PC-9 (cell line): Measurements from ENCODE around the gene SLC25A29. TPM values are rescaled to one million over a fixed set of nuclear protein-coding genes. Genes with fewer than 3 reads are reported as not detected.

Experiments used
- BruUV-seq: library from RNA; stranded (reverse); fragments of 400-500 nt; replicated peaks from 2 replicates; lab custom pipeline; 2021; lab: Mats Ljungman, UMichigan
- CTCF ChIA-PET: fragments of 300-600 bp; sonication (Branson Sonifier 250); formaldehyde crosslinking; loops from one replicate; lab custom pipeline; 2022; ENCODE audit warnings: antibody characterized with exemption; lab: Charles Lee
- POLR2A ChIA-PET: fragments of 300-600 bp; sonication (Branson Sonifier 250); formaldehyde crosslinking; loops from one replicate; lab custom pipeline; 2022; ENCODE audit warnings: antibody characterized with exemption; ENCODE audit not compliant: unreplicated experiment; lab: Charles Lee
- DNase-seq, 2 experiments: peaks; one replicate each; pipeline versions ENCODE4 v3.0.0 to v3.0.0-alpha.2; 2015 to 2022; ENCODE audit warnings: mixed read lengths in 1 of 2
- H2AFZ ChIP-seq: fragments of 200-600 bp; sonication (generic); 2 replicates; pipeline ENCODE4 v1.8.1; 2017; ENCODE audit warnings: antibody characterized with exemption
- H3F3A ChIP-seq: fragments of 200-600 bp; sonication (generic); 2 replicates; pipeline ENCODE4 v1.8.1; 2017; ENCODE audit warnings: antibody characterized with exemption, mild to moderate bottlenecking, low read depth; ENCODE audit not compliant: insufficient read depth
- H3K27ac ChIP-seq: fragments of 200-600 bp; sonication (generic); 2 replicates; pipeline ENCODE4 v1.6.1; 2016; ENCODE audit warnings: mixed run types
- H3K27me3 ChIP-seq: fragments of 200-600 bp; sonication (generic); 2 replicates; pipeline ENCODE4 v1.6.1; 2016; ENCODE audit warnings: low read depth, mixed run types; ENCODE audit not compliant: insufficient read depth
- H3K36me3 ChIP-seq: fragments of 200-600 bp; sonication (generic); 2 replicates; pipeline ENCODE4 v1.6.1; 2016; ENCODE audit warnings: low read depth, mixed run types
- H3K4me1 ChIP-seq: fragments of 200-600 bp; sonication (generic); replicated peaks from 2 replicates; pipeline ENCODE4 v1.6.1; 2016; ENCODE audit warnings: mixed run types; ENCODE audit not compliant: insufficient read depth
- H3K4me2 ChIP-seq: fragments of 200-600 bp; sonication (generic); 2 replicates; pipeline ENCODE4 v1.6.1; 2017; ENCODE audit warnings: mixed run types
- H3K4me3 ChIP-seq: fragments of 200-600 bp; sonication (generic); 2 replicates; pipeline ENCODE4 v1.6.1; 2016; ENCODE audit warnings: mixed run types
- H3K79me2 ChIP-seq: fragments of 200-600 bp; sonication (generic); 2 replicates; pipeline ENCODE4 v1.6.1; 2017; ENCODE audit warnings: low read depth, mixed run types
- H3K9me2 ChIP-seq: fragments of 200-600 bp; sonication (generic); 2 replicates; pipeline ENCODE4 v1.8.1; 2017; ENCODE audit warnings: mild to moderate bottlenecking; ENCODE audit not compliant: insufficient read depth
- H3K9me3 ChIP-seq: fragments of 200-600 bp; sonication (generic); 2 replicates; pipeline ENCODE4 v1.8.1; 2016; ENCODE audit warnings: low read depth; ENCODE audit not compliant: insufficient read depth
- H4K20me1 ChIP-seq: fragments of 200-600 bp; sonication (generic); 2 replicates; pipeline ENCODE4 v1.8.1; 2017; ENCODE audit not compliant: insufficient read depth
- EZH2 ChIP-seq: fragments of 200-600 bp; sonication (generic); IDR thresholded peaks from 2 replicates; pipeline ENCODE4 v1.8.0; 2017; ENCODE audit warnings: antibody characterized with exemption, low read depth
- intact Hi-C: fragments of 100-400 bp; cut with micrococcal nuclease; formaldehyde crosslinking; loops from one replicate; pipeline ENCODE4 v1.10.0; 2022; ENCODE audit not compliant: unreplicated experiment
- total RNA-seq: library from RNA; stranded (reverse); gene quantifications from 2 replicates; pipeline ENCODE4 v1.2.3, GENCODE V29; 2021
- TF ChIP-seq, protein P1 (sequence below): fragments of 200-600 bp; sonication (generic); conservative IDR thresholded peaks from 2 replicates; pipeline ENCODE4 v1.6.1; 2017; ENCODE audit warnings: mixed run types, antibody characterized with exemption, mild to moderate bottlenecking, moderate library complexity

SLC25A29 gene
- total RNA-seq, 1 experiment from 2014 or later, result 6.9 TPM

DNA sequence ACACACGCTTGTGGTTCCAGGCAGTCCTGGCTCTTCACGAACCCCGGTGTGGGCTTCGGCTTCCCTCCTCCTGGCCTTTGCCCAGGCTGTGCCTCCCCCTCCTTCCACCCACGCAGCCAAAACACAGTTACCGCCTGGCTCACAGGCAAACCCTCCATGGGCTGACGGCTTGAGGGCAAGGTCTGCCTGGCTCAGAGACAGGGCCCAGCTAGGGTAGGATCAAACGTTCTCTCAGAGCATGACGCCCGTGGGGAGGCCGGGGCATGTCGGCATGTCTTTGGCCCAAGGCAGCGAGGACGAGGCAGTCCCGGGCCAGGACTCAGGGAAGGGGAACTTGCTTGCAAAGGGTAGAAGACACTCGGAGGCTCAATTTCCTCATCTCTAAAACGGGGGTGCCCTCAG, 19.0 kb upstream of the SLC25A29 start:
- TF ChIP-seq, protein P1, sequence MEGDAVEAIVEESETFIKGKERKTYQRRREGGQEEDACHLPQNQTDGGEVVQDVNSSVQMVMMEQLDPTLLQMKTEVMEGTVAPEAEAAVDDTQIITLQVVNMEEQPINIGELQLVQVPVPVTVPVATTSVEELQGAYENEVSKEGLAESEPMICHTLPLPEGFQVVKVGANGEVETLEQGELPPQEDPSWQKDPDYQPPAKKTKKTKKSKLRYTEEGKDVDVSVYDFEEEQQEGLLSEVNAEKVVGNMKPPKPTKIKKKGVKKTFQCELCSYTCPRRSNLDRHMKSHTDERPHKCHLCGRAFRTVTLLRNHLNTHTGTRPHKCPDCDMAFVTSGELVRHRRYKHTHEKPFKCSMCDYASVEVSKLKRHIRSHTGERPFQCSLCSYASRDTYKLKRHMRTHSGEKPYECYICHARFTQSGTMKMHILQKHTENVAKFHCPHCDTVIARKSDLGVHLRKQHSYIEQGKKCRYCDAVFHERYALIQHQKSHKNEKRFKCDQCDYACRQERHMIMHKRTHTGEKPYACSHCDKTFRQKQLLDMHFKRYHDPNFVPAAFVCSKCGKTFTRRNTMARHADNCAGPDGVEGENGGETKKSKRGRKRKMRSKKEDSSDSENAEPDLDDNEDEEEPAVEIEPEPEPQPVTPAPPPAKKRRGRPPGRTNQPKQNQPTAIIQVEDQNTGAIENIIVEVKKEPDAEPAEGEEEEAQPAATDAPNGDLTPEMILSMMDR, result no peak
- TF ChIP-seq EZH2, result no peak
- H3K9me2 ChIP-seq, result no peaks in the 10 kb centered on the region
- CTCF ChIA-PET, result no interaction called here
- H4K20me1 ChIP-seq, result no peaks in the 10 kb centered on the region
- H3K4me3 ChIP-seq, result no peak overlapping the region
- no peak overlapping the region for H2AFZ ChIP-seq
- H3K4me2 ChIP-seq, result no peak overlapping the region
- H3K79me2 ChIP-seq, result no peaks in the 10 kb centered on the region
- H3F3A ChIP-seq, result no peaks in the 10 kb centered on the region
- no peaks in the 10 kb centered on the region for H3K4me1 ChIP-seq
- no peaks in the 10 kb centered on the region for H3K36me3 ChIP-seq
- BruUV-seq, result no TSS peak
- intact Hi-C loops, result no loop called here
- H3K9me3 ChIP-seq, result no peaks in the 10 kb centered on the region
- POLR2A ChIA-PET, result no interaction called here
- no peak overlapping the region for H3K27ac ChIP-seq
- no peaks in the 10 kb centered on the region for H3K27me3 ChIP-seq
- no peak for DNase-seq

DNA sequence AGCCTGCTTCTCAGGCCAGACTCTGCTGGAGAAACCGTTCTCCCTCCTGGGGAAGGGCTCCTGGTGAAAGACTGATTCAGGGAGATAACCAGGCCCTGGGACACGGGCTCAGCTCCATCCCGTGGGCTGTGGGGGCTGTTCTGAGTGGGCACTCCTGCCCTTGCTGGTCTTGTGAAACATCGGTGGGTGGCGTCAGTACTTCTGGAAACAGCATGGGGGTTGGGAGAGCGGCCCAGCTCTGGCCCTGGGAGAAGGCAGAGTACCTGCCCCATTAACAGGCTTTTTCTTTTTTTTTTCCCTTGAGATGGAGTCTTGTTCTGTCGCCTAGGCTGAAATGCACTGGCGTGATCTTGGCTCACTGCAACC, 17.7 kb upstream of the SLC25A29 start:
- H2AFZ ChIP-seq, result no peak overlapping the region
- H3K27me3 ChIP-seq, result no peaks in the 10 kb centered on the region
- no peaks in the 10 kb centered on the region for H3K9me2 ChIP-seq
- H3K4me2 ChIP-seq, result no peak overlapping the region
- no peak for TF ChIP-seq EZH2
- TF ChIP-seq, protein P1, result no peak
- no peaks in the 10 kb centered on the region for H3F3A ChIP-seq
- no peaks in the 10 kb centered on the region for H3K9me3 ChIP-seq
- H3K27ac ChIP-seq, result no peak overlapping the region
- H3K36me3 ChIP-seq, result no peaks in the 10 kb centered on the region
- ChIA-PET CTCF (no interaction called here), POLR2A (no interaction called here)
- no peaks in the 10 kb centered on the region for H3K4me1 ChIP-seq
- H3K79me2 ChIP-seq, result no peaks in the 10 kb centered on the region
- H3K4me3 ChIP-seq, result no peak overlapping the region
- no TSS peak for BruUV-seq
- no peak for DNase-seq
- intact Hi-C loops, result no loop called here
- no peaks in the 10 kb centered on the region for H4K20me1 ChIP-seq

DNA sequence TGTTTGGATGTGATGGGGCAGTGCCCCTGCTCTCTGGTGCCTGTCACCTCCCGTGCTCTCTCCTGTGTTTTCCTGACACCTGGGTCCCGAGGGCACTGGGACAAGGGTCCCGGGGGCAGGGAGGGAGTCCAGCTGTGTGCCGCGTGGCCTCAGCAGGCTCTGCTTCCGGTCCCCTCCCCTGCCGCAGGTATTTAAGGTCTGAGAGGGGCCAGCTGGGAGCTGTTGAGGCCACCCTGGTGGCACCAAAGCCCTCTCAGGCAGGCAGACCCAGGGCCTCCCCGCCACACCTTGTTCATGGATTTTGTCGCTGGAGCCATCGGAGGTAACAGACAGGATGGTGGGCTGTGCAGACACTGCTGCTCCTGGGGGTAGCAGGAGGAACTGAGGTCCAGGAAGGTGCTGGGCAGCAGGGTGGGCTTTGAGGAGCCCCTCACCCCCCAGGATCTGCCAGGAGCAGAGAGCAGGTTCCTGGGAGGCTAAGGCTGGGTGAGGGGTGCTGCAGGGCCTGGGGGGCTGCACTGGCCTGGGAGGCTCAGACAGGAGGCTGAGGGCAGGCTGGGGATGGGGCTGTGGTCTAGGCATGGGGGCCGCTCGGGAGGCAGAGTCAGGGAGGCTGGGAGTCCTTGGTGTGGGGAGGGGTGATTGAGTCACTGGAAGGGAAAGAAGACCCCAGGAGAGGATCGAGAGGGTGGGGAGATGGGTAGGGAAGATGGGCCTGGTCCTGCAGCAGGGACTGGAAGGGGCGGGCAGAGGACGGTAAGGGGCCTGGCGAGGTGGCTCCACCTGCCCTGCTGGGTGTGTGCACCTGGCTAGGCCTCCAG, 17.1 kb upstream of the SLC25A29 start, which contains the start of gene SLC25A47:
TSS of gene SLC25A47 (plus strand) at position 219 of the 821 bp plus-strand sequence. CDS start at position 295, 76 bp downstream.
- H4K20me1 ChIP-seq, result no peaks in the 10 kb centered on the region
- intact Hi-C loops, result no loop called here
- no peak within 1 kb of the TSS for H2AFZ ChIP-seq
- no peaks in the 10 kb centered on the region for H3K79me2 ChIP-seq
- no TSS peak for BruUV-seq
- ChIA-PET POLR2A (no interaction called here), CTCF (no interaction called here)
- DNase-seq, result no peak
- no peaks in the 10 kb centered on the region for H3K9me3 ChIP-seq
- H3K4me2 ChIP-seq, result no peak within 1 kb of the TSS
- H3K9me2 ChIP-seq, result no peaks in the 10 kb centered on the region
- H3K4me1 ChIP-seq, result no peaks in the 10 kb centered on the region
- no peaks in the 10 kb centered on the region for H3K36me3 ChIP-seq
- H3K27me3 ChIP-seq, result no peaks in the 10 kb centered on the region
- H3F3A ChIP-seq, result no peaks in the 10 kb centered on the region
- no peak within 1 kb of the TSS for H3K4me3 ChIP-seq
- no peak within 1 kb of the TSS for H3K27ac ChIP-seq
- TF ChIP-seq, protein P1, result no peak
- no peak for TF ChIP-seq EZH2
